ENCODE data around the gene RAMACL. TPM values are rescaled to one million over a fixed set of nuclear protein-coding genes. Genes with fewer than 3 reads are reported as not detected.

RAMACL gene
- total RNA-seq, 1 donor = 2.4 TPM

GRCh38 chr6:166596776-166597507 is 10.5 kb upstream of the RAMACL start:
- H3K4me3 ChIP-seq (ENCODE audit: low read depth, low read length) = no peak overlapping the region
- TF ChIP-seq CTCF (IDR thresholded peaks at IDR 0.05; ENCODE audit: insufficient read depth, low read length) = no peak
- no peak for DNase-seq (ENCODE audit: low read depth)

GRCh38 chr6:166595949-166596348 is 9.5 kb upstream of the RAMACL start:
- no peak overlapping the region for H3K4me3 ChIP-seq (ENCODE audit: low read depth, low read length)
- DNase-seq (ENCODE audit: low read depth) = no peak
- no peak for TF ChIP-seq CTCF (IDR thresholded peaks at IDR 0.05; ENCODE audit: insufficient read depth, low read length)

- DNase-seq (ENCODE audit: low read depth) = peak; percentile 95
- no peak overlapping the region for H3K4me3 ChIP-seq (ENCODE audit: low read depth, low read length)
- TF ChIP-seq CTCF (IDR thresholded peaks at IDR 0.05; ENCODE audit: insufficient read depth, low read length) = no peak
Measured at GRCh38 chr6:166595061-166595780, 8.7 kb upstream of the RAMACL start.

GRCh38 chr6:166592821-166593220 is 6.3 kb upstream of the RAMACL start:
- DNase-seq (ENCODE audit: low read depth) = no peak
- TF ChIP-seq CTCF (IDR thresholded peaks at IDR 0.05; ENCODE audit: insufficient read depth, low read length) = no peak
- H3K4me3 ChIP-seq (ENCODE audit: low read depth, low read length) = no peak overlapping the region

- DNase-seq (ENCODE audit: low read depth) = no peak
- H3K4me3 ChIP-seq (ENCODE audit: low read depth, low read length) = no peak overlapping the region
- TF ChIP-seq CTCF (IDR thresholded peaks at IDR 0.05; ENCODE audit: insufficient read depth, low read length) = no peak
Measured at GRCh38 chr6:166591961-166592520, 5.6 kb upstream of the RAMACL start.

- no peak for DNase-seq (ENCODE audit: low read depth)
- no peak for TF ChIP-seq CTCF (IDR thresholded peaks at IDR 0.05; ENCODE audit: insufficient read depth, low read length)
- no peak overlapping the region for H3K4me3 ChIP-seq (ENCODE audit: low read depth, low read length)
Measured at GRCh38 chr6:166591026-166591425, 4.5 kb upstream of the RAMACL start.

Data from fibroblast of the aortic adventitia (primary cell).